ENCODE data around the gene GALNT10. TPM values are rescaled to one million over a fixed set of nuclear protein-coding genes. Genes with fewer than 3 reads are reported as not detected.

The GALNT10 gene
- polyA plus RNA-seq, 1 experiment, result 203 TPM

GRCh38 chr5:154333016-154333415, 142.5 kb downstream of the GALNT10 start:
- ChIA-PET POLR2A (no interaction called here), CTCF (no interaction called here)
- TF ChIP-seq, protein P1, sequence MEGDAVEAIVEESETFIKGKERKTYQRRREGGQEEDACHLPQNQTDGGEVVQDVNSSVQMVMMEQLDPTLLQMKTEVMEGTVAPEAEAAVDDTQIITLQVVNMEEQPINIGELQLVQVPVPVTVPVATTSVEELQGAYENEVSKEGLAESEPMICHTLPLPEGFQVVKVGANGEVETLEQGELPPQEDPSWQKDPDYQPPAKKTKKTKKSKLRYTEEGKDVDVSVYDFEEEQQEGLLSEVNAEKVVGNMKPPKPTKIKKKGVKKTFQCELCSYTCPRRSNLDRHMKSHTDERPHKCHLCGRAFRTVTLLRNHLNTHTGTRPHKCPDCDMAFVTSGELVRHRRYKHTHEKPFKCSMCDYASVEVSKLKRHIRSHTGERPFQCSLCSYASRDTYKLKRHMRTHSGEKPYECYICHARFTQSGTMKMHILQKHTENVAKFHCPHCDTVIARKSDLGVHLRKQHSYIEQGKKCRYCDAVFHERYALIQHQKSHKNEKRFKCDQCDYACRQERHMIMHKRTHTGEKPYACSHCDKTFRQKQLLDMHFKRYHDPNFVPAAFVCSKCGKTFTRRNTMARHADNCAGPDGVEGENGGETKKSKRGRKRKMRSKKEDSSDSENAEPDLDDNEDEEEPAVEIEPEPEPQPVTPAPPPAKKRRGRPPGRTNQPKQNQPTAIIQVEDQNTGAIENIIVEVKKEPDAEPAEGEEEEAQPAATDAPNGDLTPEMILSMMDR (IDR thresholded peaks at IDR 0.05; ENCODE audit: insufficient read depth, low read depth, low read length), result no peak
- DNase-seq (ENCODE audit: low read depth), result no peak
- no peaks in the 10 kb centered on the region for H3K27me3 ChIP-seq (ENCODE audit: control insufficient read depth, insufficient read depth, low read length)
- H3K36me3 ChIP-seq (ENCODE audit: control insufficient read depth, insufficient read depth, low read length), result peaks cover 7% of the 10 kb centered on the region
- no peak overlapping the region for H3K4me3 ChIP-seq (ENCODE audit: low read depth, low read length)

- POLR2A ChIA-PET, result no interaction called here
- DNase-seq (ENCODE audit: low read depth), result no peak
Measured at GRCh38 chr5:154334406-154335064, 144.0 kb downstream of the GALNT10 start.

GRCh38 chr5:154335065-154335448, 144.5 kb downstream of the GALNT10 start:
- CTCF ChIA-PET, result no interaction called here
- Histone ChIP-seq H3K4me3 (ENCODE audit: low read depth, low read length) (no peak overlapping the region), H3K27me3 (ENCODE audit: control insufficient read depth, insufficient read depth, low read length) (no peaks in the 10 kb centered on the region), H3K36me3 (ENCODE audit: control insufficient read depth, insufficient read depth, low read length) (peaks cover 5% of the 10 kb centered on the region)
- DNase-seq (ENCODE audit: low read depth), result no peak
- TF ChIP-seq, protein P1 (IDR thresholded peaks at IDR 0.05; ENCODE audit: insufficient read depth, low read depth, low read length), result no peak
- POLR2A ChIA-PET, result no interaction called here

More at GRCh38 chr5:154334406-154335064, 144.0 kb downstream of the GALNT10 start:
- no peaks in the 10 kb centered on the region for H3K27me3 ChIP-seq (ENCODE audit: control insufficient read depth, insufficient read depth, low read length)
- TF ChIP-seq, protein P1 (IDR thresholded peaks at IDR 0.05; ENCODE audit: insufficient read depth, low read depth, low read length), result no peak
- CTCF ChIA-PET, result interaction anchor here (0.9 to 1.3 kb wide), 2 partner anchors 10 to 19 kb away, joined by 3 read pairs; no protein-coding TSS in a partner anchor
- H3K4me3 ChIP-seq (ENCODE audit: low read depth, low read length), result no peak overlapping the region
- peaks cover 7% of the 10 kb centered on the region for H3K36me3 ChIP-seq (ENCODE audit: control insufficient read depth, insufficient read depth, low read length)

DNA sequence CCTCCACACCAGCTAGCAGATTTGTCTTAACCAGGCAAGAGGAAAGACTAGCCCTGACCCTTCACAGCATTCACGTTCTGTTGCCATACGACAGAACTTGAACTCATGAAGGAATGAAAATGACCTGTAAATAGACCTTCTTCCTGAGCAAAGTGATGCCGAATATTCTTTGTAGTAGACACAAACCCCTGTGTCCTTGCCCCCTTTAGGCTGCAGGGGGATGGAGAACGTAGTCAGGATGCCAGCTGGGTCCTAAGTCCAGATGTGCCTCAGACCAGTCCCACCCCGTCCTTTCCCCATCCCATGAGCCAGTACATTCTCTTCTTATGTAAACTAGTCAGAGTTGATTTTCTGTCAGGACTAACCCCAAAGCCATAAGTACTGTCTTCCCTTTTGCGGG, 151.1 kb downstream of the GALNT10 start:
- Histone ChIP-seq H3K27me3 (ENCODE audit: control insufficient read depth, insufficient read depth, low read length) (no peaks in the 10 kb centered on the region), H3K4me3 (ENCODE audit: low read depth, low read length) (no peak overlapping the region), H3K36me3 (ENCODE audit: control insufficient read depth, insufficient read depth, low read length) (no peaks in the 10 kb centered on the region)
- CTCF ChIA-PET, result no interaction called here
- TF ChIP-seq, protein P1 (IDR thresholded peaks at IDR 0.05; ENCODE audit: insufficient read depth, low read depth, low read length), result no peak
- no peak for DNase-seq (ENCODE audit: low read depth)
- POLR2A ChIA-PET, result no interaction called here

GRCh38 chr5:154342211-154342610, 151.7 kb downstream of the GALNT10 start:
- DNase-seq (ENCODE audit: low read depth), result no peak
- CTCF ChIA-PET, result no interaction called here
- no peaks in the 10 kb centered on the region for H3K36me3 ChIP-seq (ENCODE audit: control insufficient read depth, insufficient read depth, low read length)

More at GRCh38 chr5:154342211-154342610, 151.7 kb downstream of the GALNT10 start:
- H3K27me3 ChIP-seq (ENCODE audit: control insufficient read depth, insufficient read depth, low read length), result no peaks in the 10 kb centered on the region
- H3K4me3 ChIP-seq (ENCODE audit: low read depth, low read length), result no peak overlapping the region
- POLR2A ChIA-PET, result no interaction called here
- TF ChIP-seq, protein P1 (IDR thresholded peaks at IDR 0.05; ENCODE audit: insufficient read depth, low read depth, low read length), result no peak
